Stimulated activated CD4-positive, alpha-beta T cell treated with anti-CD3 and anti-CD28 coated beads, Interleukin-15, amount 100 ng/mL, for 1 hour (primary cell): ENCODE data around the gene AKAP6.
"Not testable (repeated sequence)": the region's sequence is repeated elsewhere in the genome, so short reads cannot be mapped to it uniquely, and the experiment has no call there.

Experiments used
- DNase-seq, 2 donors: peaks; one replicate each; pipeline ENCODE4 v3.0.0-alpha.2; 2020; ENCODE audit warnings: low read depth in 1 of 2, low spot score in 1 of 2

AKAP6 gene

GRCh38 chr14:32435411-32435810 is 106.3 kb downstream of the AKAP6 start:
- no peak for DNase-seq

GRCh38 chr14:32436993-32437392 is 107.9 kb downstream of the AKAP6 start:
- no peak for DNase-seq

GRCh38 chr14:32438517-32438916 is 109.4 kb downstream of the AKAP6 start:
- DNase-seq: no peak

- DNase-seq: no peak
These were observed 115.0 kb downstream of the AKAP6 start for GRCh38 chr14:32443890-32444661.

GRCh38 chr14:32447371-32447770 is 118.3 kb downstream of the AKAP6 start:
- DNase-seq: no peak

- no peak for DNase-seq
These were observed 120.5 kb downstream of the AKAP6 start for GRCh38 chr14:32449648-32450047.

GRCh38 chr14:32450919-32451675 is 122.0 kb downstream of the AKAP6 start:
- no peak for DNase-seq

GRCh38 chr14:32453857-32454810 is 125.0 kb downstream of the AKAP6 start:
- DNase-seq: no peak

- no peak for DNase-seq
These were observed 128.3 kb downstream of the AKAP6 start for GRCh38 chr14:32457213-32457920.

- DNase-seq: no peak
These were observed 129.6 kb downstream of the AKAP6 start for GRCh38 chr14:32458720-32459119.

- no peak for DNase-seq
These were observed 131.2 kb downstream of the AKAP6 start for GRCh38 chr14:32460267-32460666.

- DNase-seq: not testable (repeated sequence)
These were observed 133.5 kb downstream of the AKAP6 start for GRCh38 chr14:32462553-32462952.

GRCh38 chr14:32468955-32469354 is 139.9 kb downstream of the AKAP6 start:
- no peak for DNase-seq

GRCh38 chr14:32469388-32470160 is 140.5 kb downstream of the AKAP6 start:
- no peak for DNase-seq

GRCh38 chr14:32470161-32470715 is 141.1 kb downstream of the AKAP6 start:
- DNase-seq: no peak

- no peak for DNase-seq
These were observed 142.1 kb downstream of the AKAP6 start for GRCh38 chr14:32471181-32471580.

- no peak for DNase-seq
These were observed 143.0 kb downstream of the AKAP6 start for GRCh38 chr14:32472076-32472475.

- no peak for DNase-seq
These were observed 143.7 kb downstream of the AKAP6 start for GRCh38 chr14:32472512-32473463.

- DNase-seq: no peak
These were observed 144.4 kb downstream of the AKAP6 start for GRCh38 chr14:32473464-32473855.
